Caco-2 (cell line): ENCODE data around the gene PEX26. TPM values are rescaled to one million over a fixed set of nuclear protein-coding genes. Genes with fewer than 3 reads are reported as not detected.
A peak's percentile ranks its signal among the peaks of the same experiment; 100 is the strongest.
"Not testable (repeated sequence)": the region's sequence is repeated elsewhere in the genome, so short reads cannot be mapped to it uniquely, and the experiment has no call there.

Experiments used
- BruUV-seq: library from RNA; stranded (reverse); fragments of 400-500 nt; replicated peaks from 2 replicates; lab custom pipeline; 2021; lab: Mats Ljungman, UMichigan
- CTCF ChIA-PET: fragments of 300-600 bp; sonication (Branson Sonifier 250); formaldehyde crosslinking; loops from one replicate; lab custom pipeline; 2022; ENCODE audit warnings: antibody characterized with exemption; lab: Charles Lee
- POLR2A ChIA-PET: fragments of 300-600 bp; sonication (Branson Sonifier 250); formaldehyde crosslinking; loops from one replicate; lab custom pipeline; 2022; ENCODE audit warnings: antibody characterized with exemption; lab: Charles Lee
- DNase-seq, 2 experiments: peaks; one replicate each; pipeline versions ENCODE4 v3.0.0 to v3.0.0-alpha.2; 2020 to 2022
- H3K27me3 ChIP-seq: replicated peaks from 2 replicates; pipeline ENCODE4 v1.6.0; 2011; ENCODE audit warnings: low read length; ENCODE audit not compliant: control insufficient read depth, insufficient read depth
- H3K36me3 ChIP-seq: 2 replicates; pipeline ENCODE4 v1.5.1; 2011; ENCODE audit warnings: low read length; ENCODE audit not compliant: control insufficient read depth, insufficient read depth
- H3K4me1 ChIP-seq: fragments of 250-450 bp; sonication (Bioruptor Pico); 2 replicates; pipeline ENCODE4 v1.5.1; 2020; ENCODE audit warnings: mild to moderate bottlenecking
- H3K4me3 ChIP-seq: 2 replicates; pipeline ENCODE4 v1.5.1; 2011; ENCODE audit warnings: low read depth, mild to moderate bottlenecking, control low read depth, low read length
- H3K9me3 ChIP-seq: fragments of 250-450 bp; sonication (Bioruptor Pico); 2 replicates; pipeline ENCODE4 v1.5.1; 2020; ENCODE audit warnings: mild to moderate bottlenecking, moderate library complexity
- H3K27ac Mint-ChIP-seq: one replicate; pipeline ENCODE4 v1.8.0; 2022; ENCODE audit warnings: mixed read lengths; ENCODE audit not compliant: unreplicated experiment
- H3K27me3 Mint-ChIP-seq: one replicate; pipeline ENCODE4 v1.8.0; 2022; ENCODE audit warnings: mixed read lengths; ENCODE audit not compliant: insufficient read depth, unreplicated experiment
- H3K36me3 Mint-ChIP-seq: one replicate; pipeline ENCODE4 v1.8.0; 2022; ENCODE audit warnings: mild to moderate bottlenecking, mixed read lengths; ENCODE audit not compliant: insufficient read depth, unreplicated experiment
- H3K4me1 Mint-ChIP-seq: one replicate; pipeline ENCODE4 v1.8.0; 2022; ENCODE audit warnings: low read depth, mixed read lengths; ENCODE audit not compliant: unreplicated experiment
- H3K4me3 Mint-ChIP-seq: one replicate; pipeline ENCODE4 v1.8.0; 2022; ENCODE audit warnings: mild to moderate bottlenecking, moderate library complexity, mixed read lengths; ENCODE audit not compliant: unreplicated experiment
- H3K9me3 Mint-ChIP-seq: one replicate; pipeline ENCODE4 v1.8.0; 2022; ENCODE audit warnings: mixed read lengths; ENCODE audit not compliant: unreplicated experiment
- intact Hi-C: fragments of 100-400 bp; cut with micrococcal nuclease; formaldehyde crosslinking; loops from one replicate; pipeline ENCODE4 v1.10.0; 2022; ENCODE audit not compliant: unreplicated experiment
- total RNA-seq: library from RNA; stranded (reverse); gene quantifications from 2 replicates; pipeline ENCODE4 v1.2.3, GENCODE V29; 2022
- TF ChIP-seq, protein P1 (sequence below), 2 experiments: fragments of 200-600 bp in 1 of 2; IDR thresholded peaks; 1 replicate in 1 of 2; 2 replicates in 1 of 2; pipeline versions ENCODE4 v1.5.1 to v1.8.0; 2011 to 2022; ENCODE audit warnings: antibody characterized with exemption in 1 of 2, control low read depth in 1 of 2, inconsistent platforms in 1 of 2, low read depth in 1 of 2, low read length in 1 of 2, mild to moderate bottlenecking in 1 of 2, moderate library complexity in 1 of 2; ENCODE audit not compliant: insufficient read depth in 1 of 2, severe bottlenecking in 1 of 2, unreplicated experiment in 1 of 2

PEX26 gene
- total RNA-seq, 1 experiment from 2014 or later, result 40.6 TPM

DNA sequence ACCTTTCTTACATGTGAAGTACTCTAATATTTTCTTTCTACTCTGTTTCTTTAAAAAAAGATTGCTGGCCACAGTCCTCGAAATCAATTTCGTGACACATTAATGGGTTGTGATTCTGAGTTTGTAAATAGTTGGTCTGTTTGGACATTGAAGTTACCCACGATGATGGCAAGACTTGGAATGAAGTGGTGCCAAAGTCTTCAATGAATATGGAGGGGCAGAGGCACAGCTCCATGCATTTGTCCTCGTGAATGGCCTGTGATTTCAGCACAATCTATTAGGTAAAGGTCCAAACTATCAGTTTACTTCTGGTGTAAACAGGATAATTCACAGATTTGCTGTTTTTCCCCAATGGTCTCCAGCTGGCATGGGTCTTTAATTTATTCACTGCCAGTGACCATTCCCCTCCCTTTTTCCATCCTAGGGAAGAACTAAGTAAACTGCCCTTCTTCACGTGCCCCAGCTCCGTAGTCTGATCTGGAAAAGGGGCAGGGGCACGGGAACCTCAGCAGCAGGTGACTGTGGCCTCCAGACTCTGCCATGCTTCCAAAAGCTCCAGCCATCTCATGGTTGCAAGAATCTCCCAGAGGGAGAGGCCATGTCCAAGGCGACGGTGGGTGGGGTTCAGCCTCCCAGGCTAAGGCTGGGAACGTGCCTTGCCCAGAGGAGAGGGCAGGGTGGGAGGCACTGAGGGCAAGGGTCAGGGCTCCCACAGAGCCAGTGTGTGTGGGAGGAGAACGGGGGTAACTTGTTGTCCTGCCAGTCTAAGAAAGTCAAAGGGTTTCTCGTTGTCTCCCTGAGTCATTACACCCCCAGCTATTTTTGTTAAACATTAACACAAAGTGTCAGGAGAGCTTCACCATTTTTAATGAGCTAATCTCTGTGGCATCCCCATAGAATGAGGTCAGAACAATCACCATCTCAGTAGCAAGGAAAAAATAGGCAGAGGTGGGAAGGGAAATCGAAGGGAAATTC is 16.9 kb upstream of the PEX26 start:
- BruUV-seq, result TSS peak; percentile 93
- TF ChIP-seq, protein P1, sequence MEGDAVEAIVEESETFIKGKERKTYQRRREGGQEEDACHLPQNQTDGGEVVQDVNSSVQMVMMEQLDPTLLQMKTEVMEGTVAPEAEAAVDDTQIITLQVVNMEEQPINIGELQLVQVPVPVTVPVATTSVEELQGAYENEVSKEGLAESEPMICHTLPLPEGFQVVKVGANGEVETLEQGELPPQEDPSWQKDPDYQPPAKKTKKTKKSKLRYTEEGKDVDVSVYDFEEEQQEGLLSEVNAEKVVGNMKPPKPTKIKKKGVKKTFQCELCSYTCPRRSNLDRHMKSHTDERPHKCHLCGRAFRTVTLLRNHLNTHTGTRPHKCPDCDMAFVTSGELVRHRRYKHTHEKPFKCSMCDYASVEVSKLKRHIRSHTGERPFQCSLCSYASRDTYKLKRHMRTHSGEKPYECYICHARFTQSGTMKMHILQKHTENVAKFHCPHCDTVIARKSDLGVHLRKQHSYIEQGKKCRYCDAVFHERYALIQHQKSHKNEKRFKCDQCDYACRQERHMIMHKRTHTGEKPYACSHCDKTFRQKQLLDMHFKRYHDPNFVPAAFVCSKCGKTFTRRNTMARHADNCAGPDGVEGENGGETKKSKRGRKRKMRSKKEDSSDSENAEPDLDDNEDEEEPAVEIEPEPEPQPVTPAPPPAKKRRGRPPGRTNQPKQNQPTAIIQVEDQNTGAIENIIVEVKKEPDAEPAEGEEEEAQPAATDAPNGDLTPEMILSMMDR (IDR thresholded peaks at IDR 0.05; ENCODE audit: insufficient read depth in 1 of 2, low read depth in 1 of 2, low read length in 1 of 2, severe bottlenecking in 1 of 2, unreplicated experiment in 1 of 2), result no peak
- peak overlapping the region; percentile 96 for H3K27ac Mint-ChIP-seq
- H3K9me3 Mint-ChIP-seq, result peaks cover 10% of the 10 kb centered on the region
- H3K27me3 Mint-ChIP-seq, result no peaks in the 10 kb centered on the region
- no peaks in the 10 kb centered on the region for H3K27me3 ChIP-seq
- H3K36me3 Mint-ChIP-seq, result no peaks in the 10 kb centered on the region
- H3K4me1 Mint-ChIP-seq, result peaks cover 32% of the 10 kb centered on the region
- peaks cover 72% of the 10 kb centered on the region for H3K4me1 ChIP-seq
- H3K4me3 Mint-ChIP-seq, result peak overlapping the region; percentile 57
- CTCF ChIA-PET, result interaction anchor here (0.5 to 1.3 kb wide), 8 partner anchors 8 to 287 kb away, joined by 3 to 17 read pairs (median 4); partner anchors contain the start of genes PEX26 and USP18
- POLR2A ChIA-PET, result interaction anchor here (0.6 to 1.6 kb wide), 7 partner anchors 13 to 993 kb away, joined by 3 to 20 read pairs (median 5); partner anchors contain the start of gene PEX26
- H3K36me3 ChIP-seq, result no peaks in the 10 kb centered on the region
- DNase-seq, result peak; percentile 75 to 77
- no peak overlapping the region; the same call in 1 of the 2 replicates for H3K4me3 ChIP-seq
- no peaks in the 10 kb centered on the region for H3K9me3 ChIP-seq
- intact Hi-C loops, result loop anchor here (5.0 kb wide), 1 partner anchor 39 kb away; the partner anchor contains the start of gene MICAL3

DNA sequence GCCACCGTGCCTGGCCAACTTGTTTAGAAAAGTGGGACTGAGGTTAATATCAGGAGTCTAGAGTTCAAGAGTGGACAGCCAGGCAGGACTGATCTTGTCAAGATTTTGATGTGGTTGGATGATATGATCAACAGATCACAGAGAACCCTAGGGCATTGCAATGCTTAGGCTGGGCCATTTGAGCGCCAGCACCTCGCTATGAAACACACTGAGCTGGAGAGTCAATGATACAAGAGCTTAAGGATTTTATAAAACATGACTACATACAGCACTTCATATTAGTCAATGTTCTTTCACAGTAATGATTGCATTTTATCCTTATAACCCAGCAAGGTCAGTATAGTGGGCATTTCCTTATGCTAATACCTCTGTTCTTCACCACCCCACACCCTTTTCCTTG is 15.4 kb upstream of the PEX26 start:
- no TSS peak for BruUV-seq
- peak overlapping the region; percentile 40 for H3K27ac Mint-ChIP-seq
- ChIA-PET CTCF (interaction anchor here (0.9 to 1.3 kb wide), 2 partner anchors 14 to 232 kb away, joined by 3 to 4 read pairs; no protein-coding TSS in a partner anchor), POLR2A (interaction anchor here (0.6 kb wide), 1 partner anchor 12 kb away, joined by 11 read pairs; no protein-coding TSS in a partner anchor)
- Histone ChIP-seq H3K27me3 (no peaks in the 10 kb centered on the region), H3K4me1 (peaks cover 60% of the 10 kb centered on the region), H3K36me3 (no peaks in the 10 kb centered on the region), H3K4me3 (no peak overlapping the region), H3K9me3 (no peaks in the 10 kb centered on the region)
- intact Hi-C loops, result loop anchor here (5.0 kb wide), 1 partner anchor 40 kb away; the partner anchor contains the start of gene MICAL3
- TF ChIP-seq, protein P1 (IDR thresholded peaks at IDR 0.05; ENCODE audit: insufficient read depth in 1 of 2, low read depth in 1 of 2, low read length in 1 of 2, severe bottlenecking in 1 of 2, unreplicated experiment in 1 of 2), result no peak
- no peak overlapping the region for H3K4me3 Mint-ChIP-seq
- H3K36me3 Mint-ChIP-seq, result no peaks in the 10 kb centered on the region
- H3K4me1 Mint-ChIP-seq, result peaks cover 36% of the 10 kb centered on the region
- H3K9me3 Mint-ChIP-seq, result peaks cover 17% of the 10 kb centered on the region
- no peak for DNase-seq
- no peaks in the 10 kb centered on the region for H3K27me3 Mint-ChIP-seq

DNA sequence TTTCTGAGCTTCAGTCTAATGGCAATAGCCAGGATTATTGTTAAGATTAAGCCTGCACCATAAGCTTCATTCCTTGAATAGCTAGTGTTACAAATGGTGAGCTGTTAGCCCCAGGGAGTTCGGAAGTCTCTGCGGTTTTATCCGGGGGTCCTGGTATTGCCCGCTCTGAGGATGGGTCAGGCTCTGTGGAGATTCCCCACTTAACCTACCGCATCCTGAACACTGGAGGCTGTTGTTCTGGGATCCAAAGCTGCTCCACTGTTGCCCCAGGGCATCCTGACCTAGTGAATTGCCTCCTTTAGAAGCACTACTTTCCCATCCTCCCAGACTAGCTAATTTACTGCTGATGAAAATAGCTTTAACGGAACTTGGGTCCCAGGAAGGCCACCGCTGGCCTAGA is 14.5 kb upstream of the PEX26 start:
- BruUV-seq, result no TSS peak
- H3K9me3 Mint-ChIP-seq, result peaks cover 19% of the 10 kb centered on the region
- intact Hi-C loops, result loop anchor here (5.0 kb wide), 1 partner anchor 41 kb away; the partner anchor contains the start of gene MICAL3
- H3K27me3 Mint-ChIP-seq, result no peaks in the 10 kb centered on the region
- no peak for DNase-seq
- ChIA-PET POLR2A (no interaction called here), CTCF (interaction anchor here (0.9 to 1.3 kb wide), 2 partner anchors 13 to 233 kb away, joined by 3 to 4 read pairs; no protein-coding TSS in a partner anchor)
- no peaks in the 10 kb centered on the region for H3K9me3 ChIP-seq
- H3K4me1 ChIP-seq, result peaks cover 57% of the 10 kb centered on the region
- H3K4me3 Mint-ChIP-seq, result no peak overlapping the region
- H3K27me3 ChIP-seq, result no peaks in the 10 kb centered on the region
- TF ChIP-seq, protein P1 (IDR thresholded peaks at IDR 0.05; ENCODE audit: insufficient read depth in 1 of 2, low read depth in 1 of 2, low read length in 1 of 2, severe bottlenecking in 1 of 2, unreplicated experiment in 1 of 2), result no peak
- no peaks in the 10 kb centered on the region for H3K36me3 ChIP-seq
- no peaks in the 10 kb centered on the region for H3K36me3 Mint-ChIP-seq
- no peak overlapping the region for H3K4me3 ChIP-seq
- no peak overlapping the region for H3K27ac Mint-ChIP-seq
- peaks cover 40% of the 10 kb centered on the region for H3K4me1 Mint-ChIP-seq

DNA sequence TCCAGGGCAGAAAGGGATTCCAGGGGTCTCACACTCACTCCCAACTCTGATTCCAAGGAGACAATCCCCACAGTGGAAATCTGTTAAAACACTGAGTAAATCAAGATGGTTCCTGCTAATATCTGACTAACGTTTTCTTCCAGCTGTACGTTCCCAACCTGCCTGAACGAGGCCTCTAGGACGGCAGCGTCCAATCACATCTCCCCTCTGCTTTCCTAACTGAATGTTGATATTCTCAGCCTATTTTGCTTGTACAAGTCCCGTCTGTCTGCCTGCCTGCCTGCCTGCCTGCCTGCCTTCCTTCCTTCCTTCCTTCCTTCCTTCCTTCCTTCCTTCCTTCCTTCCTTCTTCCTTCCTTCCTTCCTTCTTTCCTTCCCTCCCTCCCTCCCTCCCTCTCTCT is 14.1 kb upstream of the PEX26 start:
- CTCF ChIA-PET, result interaction anchor here (1.3 kb wide), 1 partner anchor 13 kb away, joined by 4 read pairs; no protein-coding TSS in a partner anchor
- H3K4me1 ChIP-seq, result peaks cover 57% of the 10 kb centered on the region
- H3K36me3 ChIP-seq, H3K4me3 ChIP-seq, H3K27me3 Mint-ChIP-seq, H3K27ac Mint-ChIP-seq, BruUV-seq, H3K9me3 ChIP-seq, H3K4me3 Mint-ChIP-seq, H3K36me3 Mint-ChIP-seq, DNase-seq, POLR2A ChIA-PET, H3K27me3 ChIP-seq: not testable (repeated sequence)
- peaks cover 19% of the 10 kb centered on the region for H3K9me3 Mint-ChIP-seq
- intact Hi-C loops, result loop anchor here (5.0 kb wide), 1 partner anchor 41 kb away; the partner anchor contains the start of gene MICAL3
- peaks cover 40% of the 10 kb centered on the region for H3K4me1 Mint-ChIP-seq
